ENCODE data around the gene PTPN6. TPM values are rescaled to one million over a fixed set of nuclear protein-coding genes. Genes with fewer than 3 reads are reported as not detected.

Gene PTPN6
- polyA plus RNA-seq, 1 experiment, result 0.27 TPM

DNA sequence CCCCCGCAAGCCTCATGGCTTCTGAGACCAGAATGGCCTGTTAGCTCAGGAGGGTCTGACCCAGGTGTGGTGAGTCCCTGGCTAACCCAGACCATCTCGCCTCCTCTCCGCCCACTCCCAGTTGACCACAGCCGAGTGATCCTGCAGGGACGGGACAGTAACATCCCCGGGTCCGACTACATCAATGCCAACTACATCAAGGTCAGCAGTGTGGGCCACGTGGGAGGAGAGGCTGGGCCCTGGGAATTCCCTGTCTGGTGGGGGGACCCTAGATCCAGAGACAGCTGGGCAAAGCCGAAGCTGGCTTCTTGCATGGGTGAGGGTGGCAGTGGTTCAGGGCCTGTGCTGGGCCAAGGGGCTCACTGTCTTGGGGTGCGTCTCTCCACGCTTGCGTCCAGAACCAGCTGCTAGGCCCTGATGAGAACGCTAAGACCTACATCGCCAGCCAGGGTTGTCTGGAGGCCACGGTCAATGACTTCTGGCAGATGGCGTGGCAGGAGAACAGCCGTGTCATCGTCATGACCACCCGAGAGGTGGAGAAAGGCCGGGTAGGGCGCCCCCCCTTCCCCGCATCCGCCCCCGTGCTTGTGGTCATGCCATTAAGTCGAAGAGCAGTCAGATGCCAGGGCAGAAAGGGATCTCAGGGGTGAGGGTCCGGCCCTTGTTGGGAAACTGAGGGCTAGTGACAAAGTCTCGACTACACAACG, 5.0 kb downstream of the PTPN6 start:
- H3K4me3 ChIP-seq (ENCODE audit: low read depth, low read length), result no peak overlapping the region
- TF ChIP-seq, protein P1, sequence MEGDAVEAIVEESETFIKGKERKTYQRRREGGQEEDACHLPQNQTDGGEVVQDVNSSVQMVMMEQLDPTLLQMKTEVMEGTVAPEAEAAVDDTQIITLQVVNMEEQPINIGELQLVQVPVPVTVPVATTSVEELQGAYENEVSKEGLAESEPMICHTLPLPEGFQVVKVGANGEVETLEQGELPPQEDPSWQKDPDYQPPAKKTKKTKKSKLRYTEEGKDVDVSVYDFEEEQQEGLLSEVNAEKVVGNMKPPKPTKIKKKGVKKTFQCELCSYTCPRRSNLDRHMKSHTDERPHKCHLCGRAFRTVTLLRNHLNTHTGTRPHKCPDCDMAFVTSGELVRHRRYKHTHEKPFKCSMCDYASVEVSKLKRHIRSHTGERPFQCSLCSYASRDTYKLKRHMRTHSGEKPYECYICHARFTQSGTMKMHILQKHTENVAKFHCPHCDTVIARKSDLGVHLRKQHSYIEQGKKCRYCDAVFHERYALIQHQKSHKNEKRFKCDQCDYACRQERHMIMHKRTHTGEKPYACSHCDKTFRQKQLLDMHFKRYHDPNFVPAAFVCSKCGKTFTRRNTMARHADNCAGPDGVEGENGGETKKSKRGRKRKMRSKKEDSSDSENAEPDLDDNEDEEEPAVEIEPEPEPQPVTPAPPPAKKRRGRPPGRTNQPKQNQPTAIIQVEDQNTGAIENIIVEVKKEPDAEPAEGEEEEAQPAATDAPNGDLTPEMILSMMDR (IDR thresholded peaks at IDR 0.05; ENCODE audit: insufficient read depth, low read depth, low read length), result no peak
- ChIA-PET CTCF (interaction anchor here (0.7 to 1.2 kb wide), 4 partner anchors 9 to 157 kb away, joined by 3 to 5 read pairs (median 4); no protein-coding TSS in a partner anchor), POLR2A (no interaction called here)
- no peaks in the 10 kb centered on the region for H3K36me3 ChIP-seq (ENCODE audit: control insufficient read depth, insufficient read depth, low read length)
- H3K27me3 ChIP-seq (ENCODE audit: control insufficient read depth, insufficient read depth, low read length), result no peaks in the 10 kb centered on the region
- no peak for DNase-seq (ENCODE audit: low read depth)

DNA sequence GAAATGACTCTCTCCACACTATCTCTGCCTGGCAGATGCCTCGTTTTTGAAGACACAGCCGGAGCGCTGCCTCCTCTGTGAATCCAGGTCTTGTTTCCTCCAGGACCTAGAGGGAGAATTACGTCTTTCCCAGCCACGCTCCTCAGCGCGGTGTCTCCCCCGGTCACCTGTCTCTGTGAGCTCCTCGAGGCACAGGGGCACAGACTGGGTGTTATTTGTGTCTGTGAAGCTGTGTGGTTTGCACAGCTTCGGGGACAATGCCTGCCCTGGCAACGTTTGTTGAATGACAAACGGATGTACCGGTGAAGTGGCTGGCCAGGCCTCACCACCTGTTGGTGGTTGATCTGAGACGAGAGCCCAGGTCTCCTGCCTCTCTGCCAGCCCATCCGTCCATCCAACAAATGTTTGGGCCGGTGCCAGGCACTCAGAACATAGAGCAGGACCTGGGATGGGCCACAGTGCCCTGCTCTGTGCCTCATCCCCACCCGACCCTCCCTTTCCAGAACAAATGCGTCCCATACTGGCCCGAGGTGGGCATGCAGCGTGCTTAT, 6.1 kb downstream of the PTPN6 start:
- ChIA-PET POLR2A (no interaction called here), CTCF (interaction anchor here (0.9 to 2.6 kb wide), 5 partner anchors 8 to 156 kb away, joined by 3 to 9 read pairs (median 3); partner anchors contain the start of gene SPSB2)
- Histone ChIP-seq H3K4me3 (ENCODE audit: low read depth, low read length) (no peak overlapping the region), H3K27me3 (ENCODE audit: control insufficient read depth, insufficient read depth, low read length) (no peaks in the 10 kb centered on the region), H3K36me3 (ENCODE audit: control insufficient read depth, insufficient read depth, low read length) (no peaks in the 10 kb centered on the region)
- TF ChIP-seq, protein P1 (IDR thresholded peaks at IDR 0.05; ENCODE audit: insufficient read depth, low read depth, low read length), result no peak
- no peak for DNase-seq (ENCODE audit: low read depth)

DNA sequence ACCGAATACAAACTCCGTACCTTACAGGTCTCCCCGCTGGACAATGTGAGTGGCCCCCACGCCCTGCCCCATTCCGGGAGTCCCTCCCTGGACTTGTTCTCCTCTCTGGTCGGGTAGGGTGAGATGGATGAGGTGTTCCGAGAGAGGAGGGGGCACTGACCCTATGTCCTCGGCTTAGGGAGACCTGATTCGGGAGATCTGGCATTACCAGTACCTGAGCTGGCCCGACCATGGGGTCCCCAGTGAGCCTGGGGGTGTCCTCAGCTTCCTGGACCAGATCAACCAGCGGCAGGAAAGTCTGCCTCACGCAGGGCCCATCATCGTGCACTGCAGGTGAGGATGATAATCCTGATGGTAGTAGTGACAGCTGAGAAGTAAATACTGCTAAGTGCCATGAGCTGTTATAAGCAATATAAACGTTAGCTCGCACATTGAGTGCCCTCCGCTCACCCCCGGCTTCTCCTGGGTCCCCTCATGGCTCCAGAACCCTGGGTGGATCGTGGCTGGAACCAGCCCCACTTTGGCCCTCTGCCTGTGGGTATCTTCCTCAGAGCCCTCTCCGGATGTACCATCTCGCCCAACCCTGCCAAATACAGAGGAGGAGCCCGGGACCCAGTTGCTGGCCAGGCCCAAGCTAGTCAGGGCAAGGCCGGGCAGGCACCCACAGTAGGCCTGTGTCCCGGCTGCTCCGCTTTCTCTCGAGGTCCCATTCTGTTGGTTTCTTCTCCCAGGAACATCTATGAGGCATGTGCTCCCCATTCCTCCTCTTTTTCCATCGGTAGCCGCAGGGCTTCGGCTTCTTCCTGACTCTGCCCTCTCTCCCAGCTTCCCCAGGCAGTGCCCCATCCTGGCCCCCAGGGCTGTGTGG, 6.8 kb downstream of the PTPN6 start:
- no peak for DNase-seq (ENCODE audit: low read depth)
- H3K4me3 ChIP-seq (ENCODE audit: low read depth, low read length), result no peak overlapping the region
- TF ChIP-seq, protein P1 (IDR thresholded peaks at IDR 0.05; ENCODE audit: insufficient read depth, low read depth, low read length), result no peak
- ChIA-PET POLR2A (no interaction called here), CTCF (interaction anchor here (0.6 to 2.6 kb wide), 4 partner anchors 13 to 173 kb away, joined by 3 to 9 read pairs (median 5); partner anchors contain the start of gene SPSB2)
- H3K36me3 ChIP-seq (ENCODE audit: control insufficient read depth, insufficient read depth, low read length), result no peaks in the 10 kb centered on the region
- H3K27me3 ChIP-seq (ENCODE audit: control insufficient read depth, insufficient read depth, low read length), result no peaks in the 10 kb centered on the region

DNA sequence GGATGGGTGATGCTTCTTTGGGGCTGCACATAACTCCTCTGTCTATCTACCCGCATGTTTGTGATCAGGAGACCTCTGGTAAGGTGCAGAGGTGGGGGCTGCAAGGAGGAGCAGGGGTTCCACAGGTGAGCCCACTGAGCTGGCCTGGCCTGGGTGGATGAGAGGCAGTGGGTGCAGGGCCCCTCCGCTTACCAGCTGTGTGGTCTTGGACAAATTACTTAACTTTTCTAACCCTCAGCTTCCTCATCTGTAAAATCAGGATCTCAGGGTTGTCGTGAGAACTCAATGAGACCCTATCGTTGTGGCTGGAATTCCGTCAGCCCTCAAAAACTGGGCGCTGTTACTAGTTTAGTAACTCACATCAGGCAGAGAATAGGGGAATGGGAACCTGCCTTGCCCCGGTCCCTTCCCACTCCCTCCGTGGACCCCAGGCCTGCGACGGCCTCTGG, 7.5 kb downstream of the PTPN6 start:
- ChIA-PET CTCF (interaction anchor here (0.6 to 2.6 kb wide), 4 partner anchors 14 to 230 kb away, joined by 4 to 9 read pairs (median 5); no protein-coding TSS in a partner anchor), POLR2A (no interaction called here)
- TF ChIP-seq, protein P1 (IDR thresholded peaks at IDR 0.05; ENCODE audit: insufficient read depth, low read depth, low read length), result no peak
- no peak for DNase-seq (ENCODE audit: low read depth)
- Histone ChIP-seq H3K4me3 (ENCODE audit: low read depth, low read length) (no peak overlapping the region), H3K36me3 (ENCODE audit: control insufficient read depth, insufficient read depth, low read length) (no peaks in the 10 kb centered on the region), H3K27me3 (ENCODE audit: control insufficient read depth, insufficient read depth, low read length) (no peaks in the 10 kb centered on the region)

All from BJ (cell line).